ENCODE results near the gene AGPAT2. TPM values are rescaled to one million over a fixed set of nuclear protein-coding genes. Genes with fewer than 3 reads are reported as not detected.

AGPAT2 gene
- total and polyA plus RNA-seq, 2 experiments from 2014 or later, result 125 to 242 TPM

- Histone ChIP-seq H3K79me2 (peaks cover 41% of the 10 kb centered on the region), H3K9me2 (replicated peaks; ENCODE audit: insufficient read depth) (no peaks in the 10 kb centered on the region), H3K27ac (peak overlapping the region; percentile 65), H3K4me2 (peak overlapping the region; percentile 100), H4K20me1 (ENCODE audit: insufficient read depth, poor library complexity, severe bottlenecking) (peaks cover 27% of the 10 kb centered on the region), H3K9me3 (ENCODE audit: low read depth) (no peaks in the 10 kb centered on the region), H3K4me1 (ENCODE audit: insufficient read depth) (peaks cover 32% of the 10 kb centered on the region), H3K27me3 (no peaks in the 10 kb centered on the region), H3K36me3 (replicated peaks; ENCODE audit: insufficient read depth, low read depth) (no peaks in the 10 kb centered on the region), H3K4me3 (no peak overlapping the region), H2AFZ (no peak overlapping the region)
- 34% methylated on average over 29 of the region's 37 CpGs for WGBS (ENCODE audit: low lambda C conversion rate, missing lambda C conversion rate)
- TF ChIP-seq CTCF (IDR thresholded peaks at IDR 0.05; ENCODE audit: poor library complexity), result no peak
- no peak for TF ChIP-seq EZH2phosphoT487 (IDR thresholded peaks at IDR 0.05; ENCODE audit: low read depth, severe bottlenecking, unreplicated experiment)
- TF ChIP-seq EZH2 (IDR thresholded peaks at IDR 0.05; ENCODE audit: borderline replicate concordance), result no peak
- DNase-seq (ENCODE audit: low spot score), result no peak
Measured at GRCh38 chr9:136687721-136688223, 515 bp upstream of the AGPAT2 start.

GRCh38 chr9:136686534-136686793 lies 793 bp downstream of the AGPAT2 start:
- peaks cover 39% of the 10 kb centered on the region for H4K20me1 ChIP-seq (ENCODE audit: insufficient read depth, poor library complexity, severe bottlenecking)
- H3K27me3 ChIP-seq, result no peaks in the 10 kb centered on the region
- H3K27ac ChIP-seq, result peak overlapping the region; percentile 88
- 8% methylated on average over 7 of the region's 20 CpGs for WGBS (ENCODE audit: low lambda C conversion rate, missing lambda C conversion rate)
- no peaks in the 10 kb centered on the region for H3K36me3 ChIP-seq (replicated peaks; ENCODE audit: insufficient read depth, low read depth)
- no peak for DNase-seq (ENCODE audit: low spot score)
- H3K9me2 ChIP-seq (replicated peaks; ENCODE audit: insufficient read depth), result no peaks in the 10 kb centered on the region
- H3K4me2 ChIP-seq, result peak overlapping the region; percentile 100
- H2AFZ ChIP-seq, result peak overlapping the region; percentile 67
- H3K9me3 ChIP-seq (ENCODE audit: low read depth), result no peaks in the 10 kb centered on the region
- peaks cover 54% of the 10 kb centered on the region for H3K79me2 ChIP-seq
- H3K4me3 ChIP-seq, result peak overlapping the region; percentile 92
- TF ChIP-seq EZH2 (IDR thresholded peaks at IDR 0.05; ENCODE audit: borderline replicate concordance) (no peak), CTCF (IDR thresholded peaks at IDR 0.05; ENCODE audit: poor library complexity) (no peak), EZH2phosphoT487 (IDR thresholded peaks at IDR 0.05; ENCODE audit: low read depth, severe bottlenecking, unreplicated experiment) (no peak)
- peaks cover 24% of the 10 kb centered on the region for H3K4me1 ChIP-seq (ENCODE audit: insufficient read depth)

GRCh38 chr9:136685790-136686533 lies 1.3 kb downstream of the AGPAT2 start:
- WGBS (ENCODE audit: low lambda C conversion rate, missing lambda C conversion rate), result 46% methylated on average over 15 of the region's 19 CpGs
- H3K36me3 ChIP-seq (replicated peaks; ENCODE audit: insufficient read depth, low read depth), result no peaks in the 10 kb centered on the region
- no peak for DNase-seq (ENCODE audit: low spot score)
- peak overlapping the region; percentile 100 for H3K4me2 ChIP-seq
- peaks cover 41% of the 10 kb centered on the region for H4K20me1 ChIP-seq (ENCODE audit: insufficient read depth, poor library complexity, severe bottlenecking)
- H2AFZ ChIP-seq, result peak overlapping the region; percentile 67
- H3K79me2 ChIP-seq, result peaks cover 59% of the 10 kb centered on the region
- peak overlapping the region; percentile 88 for H3K27ac ChIP-seq
- H3K4me3 ChIP-seq, result peak overlapping the region; percentile 92
- H3K9me2 ChIP-seq (replicated peaks; ENCODE audit: insufficient read depth), result no peaks in the 10 kb centered on the region
- TF ChIP-seq CTCF (IDR thresholded peaks at IDR 0.05; ENCODE audit: poor library complexity), result peak; percentile 5
- TF ChIP-seq EZH2 (IDR thresholded peaks at IDR 0.05; ENCODE audit: borderline replicate concordance), result no peak
- peaks cover 24% of the 10 kb centered on the region for H3K4me1 ChIP-seq (ENCODE audit: insufficient read depth)
- no peaks in the 10 kb centered on the region for H3K9me3 ChIP-seq (ENCODE audit: low read depth)
- H3K27me3 ChIP-seq, result no peaks in the 10 kb centered on the region
